Mesothelial cell of epicardium (in vitro differentiated cells): Measurements from ENCODE around the gene CARHSP1. TPM values are rescaled to one million over a fixed set of nuclear protein-coding genes. Genes with fewer than 3 reads are reported as not detected.

Source experiments
- DNase-seq, 2 experiments: peaks; one replicate each; pipeline ENCODE4 v3.0.0; 2021; ENCODE audit warnings: low spot score in 2 of 2; ENCODE audit not compliant: unreplicated experiment in 2 of 2
- H3K27ac Mint-ChIP-seq: 2 replicates; pipeline ENCODE4 v1.8.0; 2021; ENCODE audit warnings: mixed read lengths
- H3K27me3 Mint-ChIP-seq: 2 replicates; pipeline ENCODE4 v1.8.0; 2021; ENCODE audit warnings: low read depth, mixed read lengths
- H3K36me3 Mint-ChIP-seq: 2 replicates; pipeline ENCODE4 v1.8.0; 2021; ENCODE audit warnings: mixed read lengths
- H3K4me1 Mint-ChIP-seq: 2 replicates; pipeline ENCODE4 v1.8.0; 2021; ENCODE audit warnings: mixed read lengths
- H3K4me3 Mint-ChIP-seq: 2 replicates; pipeline ENCODE4 v1.8.0; 2021; ENCODE audit warnings: mild to moderate bottlenecking, moderate library complexity, mixed read lengths
- H3K9me3 Mint-ChIP-seq: 2 replicates; pipeline ENCODE4 v1.8.0; 2021; ENCODE audit warnings: mixed read lengths
- CTCF ChIP-seq: fragments of 200-600 bp; sonication (generic); IDR thresholded peaks from one replicate; pipeline ENCODE4 v1.5.0; 2021; ENCODE audit warnings: antibody characterized with exemption; ENCODE audit not compliant: unreplicated experiment
- total RNA-seq: library from RNA; stranded (reverse); gene quantifications from 3 replicates; pipeline ENCODE4 v1.2.1, GENCODE V29; 2021

CARHSP1 gene
- total RNA-seq, 1 donor from 2014 or later, result 80.3 TPM

- no peak for DNase-seq
- no peak overlapping the region for H3K4me3 Mint-ChIP-seq
- peaks cover 30% of the 10 kb centered on the region for H3K4me1 Mint-ChIP-seq
- H3K27me3 Mint-ChIP-seq, result no peaks in the 10 kb centered on the region
- peak overlapping the region; percentile 30 for H3K27ac Mint-ChIP-seq
- no peak for TF ChIP-seq CTCF
- H3K9me3 Mint-ChIP-seq, result no peaks in the 10 kb centered on the region
- peaks cover 5% of the 10 kb centered on the region for H3K36me3 Mint-ChIP-seq
Measured at GRCh38 chr16:8863594-8864424, 5.0 kb downstream of the CARHSP1 start.

DNA sequence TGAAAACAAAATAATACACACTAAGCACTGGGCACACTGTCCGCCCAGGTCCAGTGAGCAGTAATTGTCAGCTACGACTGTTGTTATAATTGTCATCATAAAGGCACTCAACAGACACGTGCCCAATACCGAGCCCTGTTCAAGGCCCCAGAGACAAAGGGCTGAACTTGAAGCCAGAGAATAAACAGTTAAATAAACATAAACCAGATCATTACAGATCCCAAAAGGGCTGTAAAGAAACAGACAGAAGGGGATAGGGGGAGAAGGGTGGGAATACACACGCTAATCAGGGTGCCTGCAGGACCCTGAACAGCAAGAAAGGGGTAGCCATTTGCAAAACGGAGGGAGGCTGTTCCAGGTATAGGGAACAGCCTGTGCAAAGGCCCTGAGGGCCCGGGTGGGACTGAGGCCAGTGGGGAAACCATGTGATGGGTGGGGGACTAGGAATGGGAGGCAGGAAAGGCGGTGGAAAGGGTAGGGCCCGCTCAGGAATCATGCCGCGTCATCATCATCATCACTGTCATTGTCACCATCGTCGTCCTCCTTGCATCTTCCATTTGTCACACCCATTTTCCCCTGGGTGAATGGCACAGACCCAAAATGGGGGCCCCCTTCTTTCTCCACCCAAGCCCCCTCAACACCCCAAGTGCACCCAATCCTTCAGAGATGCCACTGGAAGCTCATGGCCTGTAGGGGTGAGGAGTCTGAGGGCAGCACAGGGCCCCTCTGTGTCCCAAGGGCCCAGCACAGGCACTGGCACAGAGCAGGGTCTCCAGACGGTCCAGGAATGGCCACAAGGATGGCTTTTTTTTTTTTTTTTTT, 6.3 kb downstream of the CARHSP1 start:
- no peak for DNase-seq
- TF ChIP-seq CTCF, result no peak
- H3K4me1 Mint-ChIP-seq, result peaks cover 25% of the 10 kb centered on the region
- H3K27me3 Mint-ChIP-seq, result no peaks in the 10 kb centered on the region
- H3K9me3 Mint-ChIP-seq, result no peaks in the 10 kb centered on the region
- no peak overlapping the region for H3K4me3 Mint-ChIP-seq
- H3K36me3 Mint-ChIP-seq, result peaks cover 13% of the 10 kb centered on the region
- H3K27ac Mint-ChIP-seq, result no peak overlapping the region

GRCh38 chr16:8861563-8862308, 7.1 kb downstream of the CARHSP1 start:
- H3K27ac Mint-ChIP-seq, result peak overlapping the region; percentile 50
- no peak for DNase-seq
- H3K36me3 Mint-ChIP-seq, result peaks cover 18% of the 10 kb centered on the region
- H3K27me3 Mint-ChIP-seq, result no peaks in the 10 kb centered on the region
- no peaks in the 10 kb centered on the region for H3K9me3 Mint-ChIP-seq
- H3K4me1 Mint-ChIP-seq, result peaks cover 19% of the 10 kb centered on the region
- TF ChIP-seq CTCF, result no peak
- no peak overlapping the region for H3K4me3 Mint-ChIP-seq

- Mint-ChIP-seq H3K27me3 (no peaks in the 10 kb centered on the region), H3K4me1 (peaks cover 11% of the 10 kb centered on the region), H3K36me3 (peaks cover 26% of the 10 kb centered on the region), H3K9me3 (no peaks in the 10 kb centered on the region), H3K4me3 (no peak overlapping the region), H3K27ac (peak overlapping the region; percentile 33)
- no peak for DNase-seq
- no peak for TF ChIP-seq CTCF
Measured at GRCh38 chr16:8859913-8860881, 8.6 kb downstream of the CARHSP1 start.
